B cell (primary cell): ENCODE data around the gene NLRP4. TPM values are rescaled to one million over a fixed set of nuclear protein-coding genes. Genes with fewer than 3 reads are reported as not detected.

Experiments used
- ATAC-seq: fragments of 200-7000 bp; cut with Tn5 transposase; one replicate; pipeline ENCODE4 v1.10.0; 2021; ENCODE audit warnings: low read depth, mild to moderate bottlenecking, moderate number of reproducible peaks, moderate library complexity
- CTCF ChIA-PET: fragments of 350-600 bp; sonication (Branson Sonifier 250); formaldehyde crosslinking; loops from one replicate; lab custom pipeline; 2021; ENCODE audit warnings: antibody characterized with exemption, inconsistent platforms; lab: Charles Lee
- POLR2A ChIA-PET: fragments of 350-600 bp; sonication (Branson Sonifier 250); formaldehyde crosslinking; loops from one replicate; lab custom pipeline; 2021; ENCODE audit warnings: antibody characterized with exemption; lab: Charles Lee
- DNase-seq: peaks from one replicate; pipeline ENCODE4 v3.0.0; 2013
- H2AFZ ChIP-seq: 2 replicates; pipeline ENCODE4 v1.6.1; 2012; ENCODE audit warnings: mild to moderate bottlenecking, low read depth, low read length; ENCODE audit not compliant: insufficient read depth, poor library complexity, severe bottlenecking
- H3K27ac ChIP-seq, 2 donors: 1 replicate in 1 of 2; 2 replicates in 1 of 2; pipeline ENCODE4 v1.5.1; 2012 to 2013; ENCODE audit warnings: low read length in 2 of 2, mild to moderate bottlenecking in 2 of 2, moderate library complexity in 1 of 2
- H3K27me3 ChIP-seq, 4 experiments: fragments of 200-600 bp in 1 of 4; sonication (generic) in 1 of 4; replicated peaks in 1 of 4; 1 replicate in 2 of 4; 2 replicates in 2 of 4; pipeline versions ENCODE4 v1.6.1 to v1.7.0; 2013 to 2016; ENCODE audit warnings: low read length in 3 of 4, mild to moderate bottlenecking in 2 of 4, mixed read lengths in 1 of 4, moderate library complexity in 1 of 4; ENCODE audit not compliant: insufficient read depth in 4 of 4, control insufficient read depth in 3 of 4; ENCODE audit errors: control extremely low read depth in 1 of 4
- H3K36me3 ChIP-seq, 2 experiments: replicated peaks in 1 of 2; 1 replicate in 1 of 2; 2 replicates in 1 of 2; pipeline versions ENCODE4 v1.6.1 to v1.7.1; 2013; ENCODE audit warnings: low read length in 1 of 2; ENCODE audit not compliant: insufficient read depth in 2 of 2, control insufficient read depth in 1 of 2; ENCODE audit errors: control extremely low read depth in 1 of 2, extremely low read depth in 1 of 2
- H3K4me1 ChIP-seq, 2 donors: fragments of 200-600 bp in 1 of 2; sonication (generic) in 1 of 2; 1 replicate in 1 of 2; 2 replicates in 1 of 2; pipeline versions ENCODE4 v1.5.1 to v1.6.1; 2013 to 2017; ENCODE audit warnings: low read length in 2 of 2; ENCODE audit not compliant: control insufficient read depth in 2 of 2, insufficient read depth in 2 of 2
- H3K4me2 ChIP-seq: replicated peaks from 2 replicates; pipeline ENCODE3; 2012; ENCODE audit warnings: mild to moderate bottlenecking, low read depth, low read length; ENCODE audit not compliant: poor library complexity, severe bottlenecking
- H3K4me3 ChIP-seq, 5 experiments: fragments of 200-600 bp in 1 of 5; sonication (generic) in 1 of 5; 1 replicate in 3 of 5; 2 replicates in 2 of 5; pipeline versions ENCODE4 v1.5.1 to v1.7.0; 2011 to 2016; ENCODE audit warnings: low read length in 4 of 5, mild to moderate bottlenecking in 4 of 5, low read depth in 2 of 5, control low read depth in 1 of 5, moderate library complexity in 1 of 5; ENCODE audit not compliant: insufficient read depth in 1 of 5; ENCODE audit errors: control extremely low read depth in 1 of 5, extremely low read depth in 1 of 5
- H3K79me2 ChIP-seq: fragments of 200-600 bp; sonication (generic); one replicate; pipeline ENCODE4 v1.6.0; 2016; ENCODE audit warnings: low read length; ENCODE audit not compliant: control insufficient read depth, insufficient read depth
- H3K9ac ChIP-seq: fragments of 200-600 bp; sonication (generic); 2 replicates; pipeline ENCODE4 v1.6.1; 2017; ENCODE audit warnings: mild to moderate bottlenecking, low read length, moderate library complexity
- H3K9me3 ChIP-seq, 3 donors: one replicate each; pipeline versions ENCODE4 v1.6.1 to v1.7.1; 2013; ENCODE audit warnings: low read length in 2 of 3; ENCODE audit not compliant: control insufficient read depth in 2 of 3, insufficient read depth in 1 of 3; ENCODE audit errors: control extremely low read depth in 1 of 3
- H4K20me1 ChIP-seq: 2 replicates; pipeline ENCODE4 v1.6.0; 2012; ENCODE audit warnings: mild to moderate bottlenecking, low read length; ENCODE audit not compliant: insufficient read depth, control insufficient read depth, poor library complexity, severe bottlenecking
- H3K27ac Mint-ChIP-seq: one replicate; pipeline ENCODE4 v1.8.0; 2021; ENCODE audit warnings: mixed read lengths
- H3K27me3 Mint-ChIP-seq: one replicate; pipeline ENCODE4 v1.8.0; 2021; ENCODE audit warnings: mixed read lengths
- H3K4me1 Mint-ChIP-seq: one replicate; pipeline ENCODE4 v1.8.0; 2021; ENCODE audit warnings: mixed read lengths
- H3K4me3 Mint-ChIP-seq: one replicate; pipeline ENCODE4 v1.8.0; 2021; ENCODE audit warnings: mixed read lengths
- H3K9me3 Mint-ChIP-seq: one replicate; pipeline ENCODE4 v1.8.0; 2022; ENCODE audit warnings: mixed read lengths; ENCODE audit not compliant: insufficient read depth
- EZH2 ChIP-seq: IDR thresholded peaks from 2 replicates; pipeline ENCODE4 v1.6.1; 2012; ENCODE audit warnings: borderline replicate concordance, low read depth, mild to moderate bottlenecking, moderate library complexity, low read length; ENCODE audit not compliant: insufficient read depth, poor library complexity, severe bottlenecking
- WGBS: methylation state at CpG from one replicate; pipeline ENCODE4 v1.1.5; 2013; ENCODE audit warnings: missing lambda C conversion rate; ENCODE audit not compliant: insufficient coverage; 5-methylcytosine and 5-hydroxymethylcytosine counted together
- intact Hi-C: fragments of 100-400 bp; cut with micrococcal nuclease; formaldehyde crosslinking; loops from one replicate; pipeline ENCODE4 v1.10.0; 2022
- polyA plus RNA-seq: library from polyadenylated mRNA; depleted of rRNA; stranded (reverse); fragments of >200 nt; gene quantifications from 2 replicates; pipeline ENCODE4 v1.2.3, GENCODE V29; 2012
- total RNA-seq, 2 donors: library from RNA; stranded (reverse); fragments of 120-200 nt in 1 of 2; gene quantifications; 1 replicate in 1 of 2; 2 replicates in 1 of 2; pipeline versions ENCODE4 v1.2.3 to v1.2.4, GENCODE V29; 2013 to 2022
- TF ChIP-seq, protein P1 (sequence below): fragments of 200-600 bp; IDR thresholded peaks from one replicate; pipeline ENCODE4 v1.8.0; 2022; ENCODE audit warnings: antibody characterized with exemption, mild to moderate bottlenecking

The NLRP4 gene
- total and polyA plus RNA-seq, 2 donors (not counting 1 experiment from before 2014, with no cell fraction given) = 0.15 to 1.3 TPM

DNA sequence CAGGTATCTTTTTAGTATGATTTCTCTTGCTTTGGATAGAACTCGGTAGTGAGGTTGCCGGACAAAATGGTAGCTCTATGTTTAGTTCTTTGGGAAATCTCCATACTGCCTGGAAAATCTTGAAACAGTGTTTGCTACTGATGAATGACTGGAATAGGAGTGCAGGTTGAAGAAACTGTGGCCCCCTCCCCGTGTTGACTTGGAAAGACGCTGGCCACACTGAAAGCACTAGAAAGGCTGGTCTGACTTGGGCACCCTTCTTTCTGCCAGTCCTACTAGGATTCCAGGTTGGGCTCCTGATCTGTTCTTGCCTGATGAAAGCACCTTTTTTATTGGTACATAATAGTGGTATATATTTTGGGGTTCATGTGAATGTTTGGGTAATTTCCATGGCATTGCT is 46.3 kb downstream of the NLRP4 start:
- TF ChIP-seq, protein P1, sequence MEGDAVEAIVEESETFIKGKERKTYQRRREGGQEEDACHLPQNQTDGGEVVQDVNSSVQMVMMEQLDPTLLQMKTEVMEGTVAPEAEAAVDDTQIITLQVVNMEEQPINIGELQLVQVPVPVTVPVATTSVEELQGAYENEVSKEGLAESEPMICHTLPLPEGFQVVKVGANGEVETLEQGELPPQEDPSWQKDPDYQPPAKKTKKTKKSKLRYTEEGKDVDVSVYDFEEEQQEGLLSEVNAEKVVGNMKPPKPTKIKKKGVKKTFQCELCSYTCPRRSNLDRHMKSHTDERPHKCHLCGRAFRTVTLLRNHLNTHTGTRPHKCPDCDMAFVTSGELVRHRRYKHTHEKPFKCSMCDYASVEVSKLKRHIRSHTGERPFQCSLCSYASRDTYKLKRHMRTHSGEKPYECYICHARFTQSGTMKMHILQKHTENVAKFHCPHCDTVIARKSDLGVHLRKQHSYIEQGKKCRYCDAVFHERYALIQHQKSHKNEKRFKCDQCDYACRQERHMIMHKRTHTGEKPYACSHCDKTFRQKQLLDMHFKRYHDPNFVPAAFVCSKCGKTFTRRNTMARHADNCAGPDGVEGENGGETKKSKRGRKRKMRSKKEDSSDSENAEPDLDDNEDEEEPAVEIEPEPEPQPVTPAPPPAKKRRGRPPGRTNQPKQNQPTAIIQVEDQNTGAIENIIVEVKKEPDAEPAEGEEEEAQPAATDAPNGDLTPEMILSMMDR = no peak
- no peak for TF ChIP-seq EZH2
- Mint-ChIP-seq H3K4me3 (no peak overlapping the region), H3K9me3 (peaks cover 9% of the 10 kb centered on the region), H3K4me1 (no peaks in the 10 kb centered on the region), H3K27ac (no peak overlapping the region), H3K27me3 (peaks cover 9% of the 10 kb centered on the region)
- Histone ChIP-seq H3K36me3 (no peaks in the 10 kb centered on the region), H3K27me3 (no peaks in the 10 kb centered on the region), H3K4me1 (no peaks in the 10 kb centered on the region), H4K20me1 (no peaks in the 10 kb centered on the region), H3K4me2 (no peak overlapping the region), H3K27ac (no peak overlapping the region), H3K79me2 (no peaks in the 10 kb centered on the region), H3K9ac (no peak overlapping the region), H3K9me3 (peaks cover 4 to 8% (median 5%) of the 10 kb centered on the region in 3 donors), H3K4me3 (no peak overlapping the region), H2AFZ (no peak overlapping the region)
- ATAC-seq = no peak
- intact Hi-C loops = no loop called here
- WGBS = 96% methylated on average over 4 of the region's 4 CpGs
- POLR2A ChIA-PET = no interaction called here
- CTCF ChIA-PET = no interaction called here
- DNase-seq = no peak

DNA sequence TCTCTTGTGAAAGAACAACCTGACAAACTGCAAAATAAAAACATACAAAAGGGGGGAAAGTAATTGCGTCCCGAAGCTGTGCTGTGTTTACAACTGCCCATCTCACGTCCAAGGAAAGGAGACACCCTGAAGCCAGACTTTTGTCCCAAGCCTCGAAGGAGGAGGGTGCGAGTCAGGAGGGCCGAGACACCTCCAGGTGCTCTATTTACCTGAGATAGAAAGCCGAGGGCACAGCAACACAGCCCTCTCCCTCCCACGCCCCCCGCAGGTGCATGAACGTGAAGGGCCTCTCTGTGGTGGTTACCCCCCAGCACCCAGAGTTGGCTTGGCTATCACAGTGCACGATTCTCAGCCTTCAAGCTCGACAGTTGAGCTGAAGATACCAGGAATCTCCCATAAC is 62.6 kb downstream of the NLRP4 start:
- DNase-seq (no peak), ATAC-seq (no peak)
- TF ChIP-seq EZH2 = no peak
- TF ChIP-seq, protein P1 = no peak
- no peak overlapping the region for H3K9ac ChIP-seq
- H3K27me3 ChIP-seq = no peaks in the 10 kb centered on the region
- no peaks in the 10 kb centered on the region for H4K20me1 ChIP-seq
- Mint-ChIP-seq H3K27ac (no peak overlapping the region), H3K27me3 (no peaks in the 10 kb centered on the region), H3K9me3 (peaks cover 2% of the 10 kb centered on the region), H3K4me1 (no peaks in the 10 kb centered on the region), H3K4me3 (no peak overlapping the region)
- 87% methylated on average over 9 of the region's 12 CpGs for WGBS
- no peak overlapping the region for H2AFZ ChIP-seq
- H3K36me3 ChIP-seq = no peaks in the 10 kb centered on the region
- ChIA-PET POLR2A (no interaction called here), CTCF (no interaction called here)
- H3K79me2 ChIP-seq = no peaks in the 10 kb centered on the region
- no peak overlapping the region for H3K4me3 ChIP-seq
- no peak overlapping the region for H3K4me2 ChIP-seq
- no peaks in the 10 kb centered on the region for H3K4me1 ChIP-seq
- H3K9me3 ChIP-seq = peaks cover 0 to 11% (median 0%) of the 10 kb centered on the region in 3 donors
- intact Hi-C loops = no loop called here
- no peak overlapping the region for H3K27ac ChIP-seq
